ENCODE measurements around the gene GAPDH.

The GAPDH gene

GRCh38 chr12:6530576-6531260, 3.6 kb upstream of the GAPDH start:
- no peak for DNase-seq

DNA sequence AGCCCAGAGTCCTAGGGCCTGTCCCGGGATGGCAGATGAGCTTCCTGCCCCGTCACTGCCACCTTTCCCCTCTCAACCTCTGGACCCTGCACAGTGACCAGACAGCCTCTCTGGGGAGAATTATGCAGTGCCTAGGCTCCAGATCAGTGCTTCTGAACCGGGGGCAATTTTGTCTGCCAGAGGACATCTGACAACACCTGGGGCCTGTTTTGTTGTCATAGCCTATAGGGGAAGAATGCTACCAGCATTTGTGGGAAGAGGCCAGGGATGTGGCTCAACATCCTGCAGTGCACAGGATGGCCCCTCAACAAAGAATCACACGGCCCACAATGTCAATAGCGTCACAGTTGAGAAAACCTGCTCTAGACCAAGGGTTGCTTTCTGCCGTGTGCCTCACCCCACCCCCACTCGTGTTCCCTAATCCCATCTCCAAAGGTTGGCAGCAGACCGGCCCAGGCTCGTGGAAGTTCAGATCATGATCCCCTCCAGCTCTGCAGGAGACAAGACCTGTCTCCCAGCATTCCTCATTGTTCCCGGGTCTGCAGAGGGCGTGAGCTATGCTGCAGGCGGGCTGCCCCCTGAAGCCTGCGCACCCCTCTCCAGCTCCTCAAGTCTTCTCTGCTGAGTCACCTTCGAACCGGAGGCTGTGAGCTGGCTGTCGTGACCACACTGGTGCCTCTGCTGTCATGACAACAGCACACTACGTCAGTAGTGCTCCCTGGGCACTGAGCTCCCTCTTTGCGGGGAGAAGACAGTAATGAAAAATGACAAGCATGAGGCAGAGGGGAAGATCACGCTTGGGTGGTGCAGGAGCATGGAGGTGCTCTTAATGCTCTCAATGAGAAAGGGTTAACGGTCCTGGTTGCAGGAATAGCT, 2.0 kb upstream of the GAPDH start:
- DNase-seq: peak; percentile 33 to 66

GRCh38 chr12:6532927-6533652, 1.2 kb upstream of the GAPDH start:
- peak; percentile 84 to 86 for DNase-seq

- DNase-seq: no peak
Measured at GRCh38 chr12:6533653-6533922, 729 bp upstream of the GAPDH start.

GRCh38 chr12:6534695-6534944, 303 bp downstream of the GAPDH start:
- DNase-seq: no peak

- DNase-seq: peak in 1 of 2 donors; percentile 50
Measured at GRCh38 chr12:6534945-6535696, 804 bp downstream of the GAPDH start.

DNA sequence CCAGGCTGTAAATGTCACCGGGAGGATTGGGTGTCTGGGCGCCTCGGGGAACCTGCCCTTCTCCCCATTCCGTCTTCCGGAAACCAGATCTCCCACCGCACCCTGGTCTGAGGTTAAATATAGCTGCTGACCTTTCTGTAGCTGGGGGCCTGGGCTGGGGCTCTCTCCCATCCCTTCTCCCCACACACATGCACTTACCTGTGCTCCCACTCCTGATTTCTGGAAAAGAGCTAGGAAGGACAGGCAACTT, 1.3 kb downstream of the GAPDH start:
- DNase-seq: no peak

GRCh38 chr12:6535960-6536847, 1.9 kb downstream of the GAPDH start:
- no peak for DNase-seq

- DNase-seq: no peak
Measured at GRCh38 chr12:6536894-6537579, 2.7 kb downstream of the GAPDH start.

- peak; percentile 49 to 68 for DNase-seq
Measured at GRCh38 chr12:6537580-6538419, 3.5 kb downstream of the GAPDH start.

DNA sequence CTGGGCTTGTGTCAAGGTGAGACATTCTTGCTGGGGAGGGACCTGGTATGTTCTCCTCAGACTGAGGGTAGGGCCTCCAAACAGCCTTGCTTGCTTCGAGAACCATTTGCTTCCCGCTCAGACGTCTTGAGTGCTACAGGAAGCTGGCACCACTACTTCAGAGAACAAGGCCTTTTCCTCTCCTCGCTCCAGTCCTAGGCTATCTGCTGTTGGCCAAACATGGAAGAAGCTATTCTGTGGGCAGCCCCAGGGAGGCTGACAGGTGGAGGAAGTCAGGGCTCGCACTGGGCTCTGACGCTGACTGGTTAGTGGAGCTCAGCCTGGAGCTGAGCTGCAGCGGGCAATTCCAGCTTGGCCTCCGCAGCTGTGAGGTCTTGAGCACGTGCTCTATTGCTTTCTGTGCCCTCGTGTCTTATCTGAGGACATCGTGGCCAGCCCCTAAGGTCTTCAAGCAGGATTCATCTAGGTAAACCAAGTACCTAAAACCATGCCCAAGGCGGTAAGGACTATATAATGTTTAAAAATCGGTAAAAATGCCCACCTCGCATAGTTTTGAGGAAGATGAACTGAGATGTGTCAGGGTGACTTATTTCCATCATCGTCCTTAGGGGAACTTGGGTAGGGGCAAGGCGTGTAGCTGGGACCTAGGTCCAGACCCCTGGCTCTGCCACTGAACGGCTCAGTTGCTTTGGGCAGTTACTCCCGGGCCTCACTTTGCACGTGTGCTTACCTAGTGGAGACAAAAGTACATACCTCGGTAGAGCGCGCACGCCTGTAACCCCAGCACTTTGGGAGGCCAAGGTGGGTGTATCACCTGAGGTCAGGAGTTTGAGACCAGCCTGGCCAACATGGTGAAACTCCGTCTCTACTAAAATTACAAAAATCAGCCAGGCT, 4.3 kb downstream of the GAPDH start:
- no peak for DNase-seq

DNA sequence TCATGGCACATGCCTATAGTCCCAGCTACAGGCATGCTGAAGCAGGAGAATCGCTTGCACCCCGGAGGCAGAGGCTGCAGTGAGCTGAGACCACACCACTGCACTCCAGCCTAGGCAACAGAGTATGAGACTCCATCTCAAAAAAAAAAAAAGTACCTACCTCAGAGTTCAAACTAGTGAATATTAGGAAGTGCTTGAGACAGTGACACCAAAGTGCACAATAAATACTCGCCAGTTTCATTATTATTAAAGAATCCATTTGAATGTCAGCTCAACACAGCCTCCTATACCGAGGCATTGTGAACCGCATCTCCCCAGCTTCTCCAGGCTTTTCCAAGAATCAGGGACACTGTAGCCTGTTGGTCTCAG, 5.0 kb downstream of the GAPDH start:
- no peak for DNase-seq

- no peak for DNase-seq
Measured at GRCh38 chr12:6539707-6540134, 5.4 kb downstream of the GAPDH start.

DNA sequence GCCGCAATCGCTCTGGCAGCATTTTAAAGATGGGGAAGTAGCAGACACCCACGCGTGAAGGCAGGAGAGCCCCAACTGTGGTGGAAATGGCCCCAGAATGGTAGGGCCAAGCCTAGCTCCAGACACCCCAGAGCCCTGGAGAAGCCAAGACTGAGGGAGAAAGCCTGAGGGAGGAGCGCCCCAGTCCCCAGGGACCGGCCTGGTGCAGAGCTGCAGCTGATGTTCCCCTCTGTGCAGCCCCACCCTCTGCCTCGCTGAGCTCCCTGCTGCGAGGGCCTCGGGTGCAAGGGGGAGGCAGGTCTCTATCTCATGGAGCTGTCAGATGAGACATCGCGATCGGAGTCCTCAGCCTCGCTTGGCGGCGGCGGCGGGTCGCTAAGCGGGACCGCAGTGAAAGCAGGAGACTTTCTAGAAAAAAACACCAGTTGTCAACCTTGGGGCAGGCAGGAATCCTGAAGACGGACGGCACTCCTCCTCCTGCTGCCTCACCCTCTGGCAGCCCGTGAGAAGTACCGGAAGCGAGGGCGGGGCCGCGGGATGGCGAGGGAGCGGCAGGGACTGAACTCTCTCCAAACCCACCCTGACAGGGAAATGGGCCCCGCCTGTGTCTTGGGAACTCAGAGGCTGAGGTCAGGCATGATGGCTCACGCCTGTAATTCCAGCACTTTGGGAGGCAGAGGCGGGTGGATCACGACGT, 6.0 kb downstream of the GAPDH start:
- DNase-seq: no peak

DNA sequence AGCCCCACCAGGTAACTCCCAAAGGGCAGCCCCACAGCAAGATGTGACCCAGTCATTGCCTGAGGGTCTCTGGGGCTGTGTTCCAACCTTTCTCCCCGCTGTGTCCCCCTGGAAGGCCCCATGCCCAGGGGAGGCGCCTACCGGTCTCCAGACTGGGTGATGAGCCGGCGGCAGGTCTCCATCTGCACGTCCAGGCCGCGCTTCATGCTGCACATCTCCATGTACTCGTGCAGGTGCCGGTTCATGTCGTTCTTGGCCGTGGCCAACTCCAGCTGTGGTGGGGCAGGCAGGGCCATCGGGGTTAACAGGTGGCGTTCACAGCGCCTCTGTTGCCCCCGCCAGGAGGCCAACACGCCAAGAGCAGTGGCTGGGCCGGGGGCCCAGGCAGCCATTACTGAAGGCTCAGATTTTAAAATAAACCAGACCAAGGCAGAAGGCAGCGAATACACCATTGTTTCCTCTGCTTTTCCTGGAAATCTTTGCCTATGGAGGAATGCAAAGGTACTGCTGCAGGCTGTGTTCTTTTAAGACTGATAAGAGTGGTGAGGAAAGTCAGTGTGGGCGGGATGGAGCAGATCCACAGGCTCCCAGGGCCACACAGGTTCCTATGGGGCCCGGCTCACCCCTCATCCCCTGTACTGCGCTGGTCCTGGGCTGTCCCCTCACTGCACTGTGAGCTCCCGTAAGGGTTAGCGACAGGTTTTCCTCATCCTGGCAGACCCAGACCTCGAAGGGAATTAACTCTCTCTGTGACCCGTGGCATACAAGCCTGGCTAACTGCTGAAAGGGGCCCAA, 7.3 kb downstream of the GAPDH start:
- no peak for DNase-seq

- DNase-seq: no peak
Measured at GRCh38 chr12:6542209-6543009, 8.1 kb downstream of the GAPDH start.

DNA sequence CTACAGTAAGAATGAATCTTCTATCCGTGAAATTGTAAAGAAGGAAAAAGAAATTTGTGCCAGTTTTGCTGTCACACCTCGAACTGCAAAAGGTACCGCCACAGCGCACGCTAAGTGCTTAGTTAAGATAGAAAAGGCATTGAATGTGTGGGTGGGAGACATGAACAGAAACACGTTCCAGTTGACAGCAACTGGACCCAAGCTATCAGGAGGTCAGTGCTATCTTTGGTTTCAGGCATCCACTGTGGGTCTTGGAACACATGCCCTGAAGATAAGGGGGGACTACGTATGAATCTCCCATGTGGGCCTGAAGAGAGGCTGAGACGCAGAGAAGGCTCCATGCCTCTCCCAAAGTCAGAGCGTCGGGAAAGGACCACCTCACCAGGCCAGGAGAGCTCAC, 11.7 kb downstream of the GAPDH start:
- no peak for DNase-seq

GRCh38 chr12:6547566-6547965, 13.2 kb downstream of the GAPDH start:
- no peak for DNase-seq

All from hippocampal formation (tissue), 2 donors.